HUES48 (cell line): Measurements from ENCODE around the gene PLA2G6.

Experiments used
- H3K27ac ChIP-seq: one replicate; pipeline ENCODE4 v1.7.0; 2013; ENCODE audit warnings: low read depth, low read length, inconsistent platforms
- H3K27me3 ChIP-seq: 2 replicates; pipeline ENCODE4 v1.6.1; 2013; ENCODE audit warnings: mild to moderate bottlenecking, low read length; ENCODE audit not compliant: control insufficient read depth, insufficient read depth
- H3K36me3 ChIP-seq: 2 replicates; pipeline ENCODE4 v1.6.1; 2013; ENCODE audit warnings: low read length; ENCODE audit not compliant: control insufficient read depth, insufficient read depth
- H3K4me1 ChIP-seq: 2 replicates; pipeline ENCODE4 v1.6.1; 2013; ENCODE audit warnings: mild to moderate bottlenecking, low read length; ENCODE audit not compliant: control insufficient read depth, insufficient read depth
- H3K4me3 ChIP-seq: 2 replicates; pipeline ENCODE4 v1.5.1; 2013; ENCODE audit warnings: mild to moderate bottlenecking, low read depth, low read length
- H3K9ac ChIP-seq: 2 replicates; pipeline ENCODE4 v1.6.1; 2013; ENCODE audit warnings: mild to moderate bottlenecking, low read depth, low read length, moderate library complexity
- H3K9me3 ChIP-seq: 2 replicates; pipeline ENCODE4 v1.6.1; 2013; ENCODE audit warnings: low read length; ENCODE audit not compliant: control insufficient read depth, insufficient read depth

PLA2G6 gene

GRCh38 chr22:38114484-38115398 lies 66.9 kb downstream of the PLA2G6 start:
- Histone ChIP-seq H3K9me3 (no peaks in the 10 kb centered on the region), H3K36me3 (no peaks in the 10 kb centered on the region), H3K4me3 (no peak overlapping the region), H3K9ac (no peak overlapping the region), H3K27ac (no peak overlapping the region), H3K4me1 (no peaks in the 10 kb centered on the region), H3K27me3 (peaks cover 2% of the 10 kb centered on the region; the same call in 1 of the 2 replicates)

- H3K9ac ChIP-seq: no peak overlapping the region
- no peaks in the 10 kb centered on the region for H3K36me3 ChIP-seq
- no peaks in the 10 kb centered on the region for H3K9me3 ChIP-seq
- H3K27me3 ChIP-seq: peaks cover 3% of the 10 kb centered on the region; the same call in 1 of the 2 replicates
- H3K4me3 ChIP-seq: no peak overlapping the region
- no peak overlapping the region for H3K27ac ChIP-seq
- no peaks in the 10 kb centered on the region for H3K4me1 ChIP-seq
Observed at GRCh38 chr22:38112381-38112780, 69.2 kb downstream of the PLA2G6 start.

- Histone ChIP-seq H3K4me3 (no peak overlapping the region), H3K27me3 (peaks cover 3% of the 10 kb centered on the region; the same call in 1 of the 2 replicates), H3K9me3 (no peaks in the 10 kb centered on the region), H3K4me1 (no peaks in the 10 kb centered on the region), H3K36me3 (no peaks in the 10 kb centered on the region), H3K27ac (no peak overlapping the region), H3K9ac (no peak overlapping the region)
Observed at GRCh38 chr22:38111925-38112355, 69.7 kb downstream of the PLA2G6 start.

- Histone ChIP-seq H3K9me3 (no peaks in the 10 kb centered on the region), H3K27ac (no peak overlapping the region), H3K4me1 (no peaks in the 10 kb centered on the region), H3K27me3 (peaks cover 3% of the 10 kb centered on the region; the same call in 1 of the 2 replicates), H3K4me3 (no peak overlapping the region), H3K9ac (no peak overlapping the region), H3K36me3 (no peaks in the 10 kb centered on the region)
Observed at GRCh38 chr22:38110863-38111852, 70.5 kb downstream of the PLA2G6 start.

- Histone ChIP-seq H3K9me3 (no peaks in the 10 kb centered on the region), H3K27me3 (peaks cover 3% of the 10 kb centered on the region; the same call in 1 of the 2 replicates), H3K36me3 (no peaks in the 10 kb centered on the region), H3K4me3 (no peak within 1 kb of the TSS), H3K9ac (no peak within 1 kb of the TSS), H3K4me1 (no peaks in the 10 kb centered on the region), H3K27ac (no peak within 1 kb of the TSS)
Observed at GRCh38 chr22:38110008-38110862, 71.4 kb downstream of the PLA2G6 start, which contains the start of gene BAIAP2L2. TSS of gene BAIAP2L2 (minus strand) at chr22:38110684. CDS start at chr22:38110525, 159 bp downstream.

GRCh38 chr22:38109371-38110001 lies 72.1 kb downstream of the PLA2G6 start:
- Histone ChIP-seq H3K27me3 (peaks cover 3% of the 10 kb centered on the region; the same call in 1 of the 2 replicates), H3K36me3 (no peaks in the 10 kb centered on the region), H3K4me1 (no peaks in the 10 kb centered on the region), H3K9ac (no peak overlapping the region), H3K9me3 (no peaks in the 10 kb centered on the region), H3K27ac (no peak overlapping the region), H3K4me3 (no peak overlapping the region)

- peaks cover 3% of the 10 kb centered on the region; the same call in 1 of the 2 replicates for H3K27me3 ChIP-seq
- no peaks in the 10 kb centered on the region for H3K36me3 ChIP-seq
- H3K4me1 ChIP-seq: no peaks in the 10 kb centered on the region
- no peak overlapping the region for H3K4me3 ChIP-seq
- no peaks in the 10 kb centered on the region for H3K9me3 ChIP-seq
- H3K27ac ChIP-seq: no peak overlapping the region
- no peak overlapping the region for H3K9ac ChIP-seq
Observed at GRCh38 chr22:38108561-38109319, 72.9 kb downstream of the PLA2G6 start.

- H3K27me3 ChIP-seq: peaks cover 3% of the 10 kb centered on the region; the same call in 1 of the 2 replicates
- H3K4me1 ChIP-seq: no peaks in the 10 kb centered on the region
- H3K4me3 ChIP-seq: no peak overlapping the region
- no peak overlapping the region for H3K9ac ChIP-seq
- H3K27ac ChIP-seq: no peak overlapping the region
- H3K9me3 ChIP-seq: no peaks in the 10 kb centered on the region
- no peaks in the 10 kb centered on the region for H3K36me3 ChIP-seq
Observed at GRCh38 chr22:38107692-38108515, 73.7 kb downstream of the PLA2G6 start.
